OCI-LY3 (cell line): ENCODE measurements around the gene PCP4L1.
"Not testable (repeated sequence)": the region's sequence is repeated elsewhere in the genome, so short reads cannot be mapped to it uniquely, and the experiment has no call there.

Source experiments
- CTCF ChIP-seq: fragments of 200-600, 300-600 bp; sonication (generic); IDR thresholded peaks from 2 replicates; pipeline ENCODE4 v1.5.1; 2014; ENCODE audit warnings: antibody characterized with exemption, low read length, low read depth
- EZH2phosphoT487 ChIP-seq: fragments of 200-600 bp; shearing (Covaris generic); IDR thresholded peaks from 2 replicates; pipeline ENCODE4 v1.6.1; 2018; ENCODE audit warnings: antibody characterized with exemption, mixed run types, low read depth

DNA sequence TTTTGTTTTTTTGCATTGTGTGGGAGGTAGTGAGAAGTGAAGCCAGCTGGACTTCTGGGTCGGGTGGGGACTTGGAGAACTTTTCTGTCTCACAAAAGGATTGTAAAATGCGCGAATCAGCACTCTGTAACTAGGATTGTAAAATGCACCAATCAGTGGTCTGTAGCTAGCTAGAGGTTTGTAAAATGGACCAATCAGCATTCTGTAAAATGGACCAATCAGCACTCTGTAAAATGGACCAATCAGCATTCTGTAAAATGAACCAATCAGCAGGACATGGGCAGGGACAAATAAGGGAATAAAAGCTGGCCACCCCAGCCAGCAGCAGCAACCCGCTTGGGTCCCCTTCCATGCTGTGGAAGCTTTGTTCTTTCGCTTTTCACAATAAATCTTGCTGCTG lies 8.4 kb upstream of the PCP4L1 start:
- TF ChIP-seq CTCF, EZH2phosphoT487: not testable (repeated sequence)
